Dermis microvascular lymphatic vessel endothelial cell (primary cell): ENCODE measurements around the gene NEDD8. TPM values are rescaled to one million over a fixed set of nuclear protein-coding genes. Genes with fewer than 3 reads are reported as not detected.

ENCODE experiments used
- DNase-seq, 2 donors: peaks; one replicate each; pipeline versions ENCODE4 v3.0.0 to v3.0.0-alpha.2; 2010; ENCODE audit warnings: low read depth in 2 of 2
- total RNA-seq: library from RNA; depleted of rRNA; stranded (reverse); fragments of >200 nt; gene quantifications from 2 replicates; pipeline ENCODE4 v1.2.1, GENCODE V29; 2014

The NEDD8 gene
- total RNA-seq, 1 donor from 2014 or later = 193 TPM

- DNase-seq = peak in 1 of 2 donors; percentile 65
These were observed 52.0 kb downstream of the NEDD8 start for GRCh38 chr14:24179961-24180796.

DNA sequence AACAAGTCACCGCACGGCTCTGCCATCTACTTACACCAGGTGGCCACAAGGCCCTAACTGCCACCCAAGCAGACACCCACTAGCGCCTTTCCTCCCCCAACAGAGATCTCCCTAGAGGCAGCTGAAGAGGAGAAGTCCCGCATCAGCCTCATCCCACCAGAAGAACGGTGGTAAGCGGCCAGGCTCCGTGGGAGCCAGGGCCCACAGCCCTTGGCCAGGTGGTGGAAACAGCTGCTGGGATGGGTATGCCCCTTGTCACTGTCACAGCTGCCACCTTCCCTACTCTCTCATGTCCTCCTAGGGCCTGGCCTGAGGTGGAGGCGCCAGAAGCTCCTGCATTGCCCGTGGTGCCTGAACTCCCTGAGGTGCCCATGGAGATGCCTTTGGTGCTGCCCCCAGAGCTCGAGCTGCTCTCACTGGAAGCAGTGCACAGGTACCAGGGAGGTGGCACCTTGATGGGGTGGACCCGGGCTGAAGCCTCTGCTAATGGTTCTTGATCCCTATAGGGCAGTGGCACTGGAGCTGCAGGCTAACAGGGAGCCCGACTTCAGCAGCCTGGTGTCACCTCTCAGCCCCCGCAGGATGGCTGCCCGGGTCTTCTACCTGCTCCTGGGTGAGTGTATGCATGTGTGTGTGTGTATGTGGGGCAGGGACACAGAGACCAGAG, 52.7 kb downstream of the NEDD8 start:
- DNase-seq = no peak

DNA sequence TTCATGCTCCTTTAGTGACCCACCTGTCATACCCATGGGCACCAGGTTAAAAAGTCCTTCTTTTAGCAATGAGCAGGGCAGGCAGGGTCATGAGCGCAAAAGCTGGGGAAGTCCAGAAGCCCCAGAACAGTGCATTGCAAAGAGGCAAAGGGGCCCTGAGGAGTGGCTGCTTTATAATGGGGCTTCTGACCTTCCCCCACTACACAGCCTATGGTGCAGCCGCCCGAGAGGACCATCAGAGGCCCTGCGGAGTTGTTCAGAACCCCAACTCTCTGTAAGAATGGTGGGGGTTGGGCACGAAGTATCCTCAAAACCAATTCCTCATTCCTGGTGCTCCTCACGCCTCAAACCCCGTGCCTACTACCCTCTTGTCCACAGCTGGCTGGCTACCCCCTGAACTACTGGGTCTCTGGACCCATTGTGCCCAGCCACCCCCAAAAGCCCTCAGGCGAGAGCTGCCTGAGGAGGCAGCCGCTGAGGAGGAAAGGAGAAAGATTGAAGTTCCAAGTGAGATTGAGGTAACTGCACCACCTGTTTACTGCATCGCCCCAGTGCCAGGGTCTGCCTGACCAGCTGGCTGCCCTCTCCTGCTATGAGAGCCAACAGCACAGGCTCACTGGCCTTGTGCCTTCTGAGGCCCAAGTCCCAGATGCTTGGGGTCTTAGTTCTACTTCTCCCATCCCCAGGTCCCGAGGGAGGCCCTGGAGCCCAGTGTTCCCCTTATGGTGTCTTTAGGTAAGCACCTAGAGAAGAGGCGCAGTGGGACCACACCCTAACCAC, 53.6 kb downstream of the NEDD8 start:
- no peak for DNase-seq

DNA sequence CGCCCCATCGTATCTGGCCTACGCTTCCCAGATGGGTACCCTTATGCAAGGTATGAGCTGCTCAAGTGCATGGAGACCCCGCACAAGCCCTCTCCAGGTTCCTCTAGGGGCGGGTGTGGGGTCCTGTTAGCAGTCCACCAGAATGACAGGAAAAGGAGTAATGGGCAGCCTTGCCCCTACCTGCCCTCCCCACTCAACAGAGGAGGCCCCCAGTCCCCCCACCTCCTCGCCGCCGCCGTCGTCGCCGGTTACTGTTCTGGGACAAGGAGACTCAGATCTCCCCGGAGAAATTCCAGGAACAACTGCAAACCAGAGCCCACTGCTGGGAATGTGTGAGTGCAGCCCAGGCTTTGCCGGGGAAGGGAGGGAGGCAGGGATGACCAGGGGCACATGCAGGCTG, 54.3 kb downstream of the NEDD8 start:
- no peak for DNase-seq

- DNase-seq = no peak
These were observed 54.9 kb downstream of the NEDD8 start for GRCh38 chr14:24177041-24177825.

DNA sequence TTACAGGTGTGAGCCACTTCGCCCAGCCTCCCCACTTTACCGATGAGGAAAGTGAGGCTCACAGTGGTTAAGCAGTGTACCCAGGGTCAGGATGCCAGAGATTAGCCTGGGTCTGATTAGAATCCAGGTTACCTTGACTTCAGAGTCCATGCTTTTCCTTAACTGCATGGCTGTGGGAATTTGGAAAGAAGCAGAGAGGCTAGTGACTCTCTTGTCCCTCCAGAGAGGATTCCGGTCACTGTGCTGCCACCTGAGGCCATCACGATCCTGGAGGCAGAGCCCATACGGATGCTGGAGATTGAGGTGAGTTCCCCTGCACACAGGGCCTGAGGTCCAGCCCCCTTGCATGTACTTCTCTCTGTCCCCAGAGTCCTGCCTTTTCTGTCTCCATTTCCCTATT, 55.6 kb downstream of the NEDD8 start:
- DNase-seq = no peak

DNA sequence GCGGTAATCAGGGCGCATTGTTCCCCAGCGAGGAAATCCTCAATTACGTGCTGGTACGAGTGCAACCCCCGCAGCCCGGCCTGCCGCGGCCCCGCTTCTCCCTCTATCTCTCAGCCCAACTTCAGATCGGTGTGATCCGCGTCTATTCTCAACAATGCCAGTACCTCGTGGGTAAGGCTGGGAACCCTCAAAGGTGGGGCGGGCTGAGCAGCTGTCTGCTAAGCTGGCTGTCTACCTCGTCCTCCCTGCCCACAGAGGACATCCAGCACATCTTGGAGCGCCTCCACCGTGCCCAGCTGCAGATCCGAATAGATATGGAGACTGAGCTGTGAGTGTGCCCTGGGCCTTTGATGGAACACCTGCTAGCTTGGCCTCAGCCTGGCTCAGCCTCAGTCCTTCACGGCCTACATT, 59.3 kb downstream of the NEDD8 start:
- DNase-seq = no peak

DNA sequence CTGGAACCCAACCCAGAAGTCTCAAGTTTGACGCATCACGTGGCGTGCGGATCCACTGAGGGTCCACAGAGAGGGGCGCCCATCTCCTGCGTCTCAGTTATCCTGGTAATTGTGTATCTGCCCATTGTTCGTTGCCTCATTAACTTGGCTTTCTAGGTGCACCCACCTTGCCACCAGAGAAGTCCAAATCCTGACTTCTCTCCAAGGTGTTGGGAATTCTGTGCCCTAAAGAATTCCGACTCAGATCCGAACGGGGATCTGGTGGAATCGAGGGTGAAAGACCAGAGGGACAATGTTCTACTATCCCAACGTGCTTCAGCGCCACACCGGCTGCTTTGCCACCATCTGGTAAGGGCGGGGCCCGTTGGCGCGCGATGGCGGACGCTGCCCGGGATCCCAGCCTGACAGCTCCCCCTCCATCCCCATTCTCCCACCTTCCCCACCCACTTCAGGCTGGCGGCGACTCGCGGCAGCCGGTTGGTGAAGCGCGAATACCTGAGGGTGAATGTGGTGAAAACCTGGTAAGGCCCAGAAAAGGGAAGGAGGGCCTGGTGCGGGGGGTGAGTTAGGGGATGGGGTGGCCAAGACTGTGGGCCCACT, 59.8 kb downstream of the NEDD8 start:
- no peak for DNase-seq

DNA sequence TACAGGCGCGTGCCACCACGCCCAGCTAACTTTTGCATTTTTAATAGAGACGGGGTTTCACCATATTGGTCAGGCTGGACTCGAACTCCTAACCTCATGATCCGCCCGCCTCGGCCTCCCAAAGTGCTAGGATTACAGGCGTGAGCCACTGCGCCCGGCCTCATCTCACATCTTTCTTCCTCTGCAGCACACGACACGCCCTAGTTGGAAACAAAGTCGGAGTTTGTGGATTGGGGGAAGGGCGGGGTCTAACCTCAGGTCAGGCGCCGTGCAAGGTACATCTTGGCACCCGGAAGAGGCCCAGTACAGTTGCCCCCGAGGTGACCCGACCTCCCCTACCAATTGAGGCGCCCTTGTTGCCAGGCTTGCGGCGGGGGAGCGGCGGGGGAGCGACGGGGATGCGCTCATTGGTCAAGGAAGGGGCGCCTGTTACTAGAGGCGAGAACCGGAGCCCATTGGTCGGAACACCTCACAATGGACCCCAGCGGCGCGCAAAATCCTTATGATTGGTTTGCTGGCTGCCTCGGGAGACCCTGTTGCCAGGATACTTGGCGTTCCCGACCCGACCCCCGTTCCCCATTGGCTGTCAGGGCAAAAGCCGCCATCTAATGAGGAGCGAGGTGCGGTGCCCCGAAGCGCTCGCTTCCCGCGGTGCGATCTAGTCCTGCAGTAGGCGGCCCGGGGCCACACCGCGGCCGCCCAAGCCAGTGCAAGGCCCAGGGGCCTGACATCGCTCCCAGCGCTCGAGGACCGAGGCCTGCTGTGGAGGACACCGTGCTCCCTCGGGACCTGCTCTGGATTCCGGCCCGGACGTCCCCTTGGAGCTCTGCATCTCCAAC, 60.5 kb downstream of the NEDD8 start, which contains the start of gene REC8:
REC8 (plus strand) TSS at position 659 of the 839 bp plus-strand sequence. CDS start 473 bp downstream, outside the sequence.
- DNase-seq = peak in 1 of 2 donors; percentile 94

- DNase-seq = no peak
These were observed 64.6 kb downstream of the NEDD8 start for GRCh38 chr14:24167469-24168114.

Other genes with a start within 250 kb of the NEDD8 start
- 14.0 and 19.6 TPM in 2 replicates for gene DHRS4L2, start 243.4 kb downstream of the NEDD8 start, total RNA-seq
- under 0.01 TPM in 2 replicates for gene CARMIL3, start 180.4 kb downstream of the NEDD8 start, total RNA-seq
- gene CPNE6, start 160.8 kb downstream of the NEDD8 start, total RNA-seq = not detected in 2 replicates
- 7.6 TPM in 2 replicates for gene PCK2, start 138.1 kb downstream of the NEDD8 start, total RNA-seq
- gene DCAF11, start 117.6 kb downstream of the NEDD8 start, total RNA-seq = 67.9 and 68.9 TPM in 2 replicates
- 1.4 and 1.8 TPM in 2 replicates for gene NRL, start 117.4 kb downstream of the NEDD8 start, total RNA-seq
- 0.39 and 0.63 TPM in 2 replicates for gene FITM1, start 101.7 kb downstream of the NEDD8 start, total RNA-seq
- gene PSME1, start 96.2 kb downstream of the NEDD8 start, total RNA-seq = 116 and 144 TPM in 2 replicates
- gene EMC9, start 90.8 kb downstream of the NEDD8 start, total RNA-seq = 16.4 and 23.1 TPM in 2 replicates
- gene PSME2, start 85.8 kb downstream of the NEDD8 start, total RNA-seq = 119 and 163 TPM in 2 replicates
- gene RNF31, start 84.9 kb downstream of the NEDD8 start, total RNA-seq = 20.4 and 31.1 TPM in 2 replicates
- gene IRF9, start 71.1 kb downstream of the NEDD8 start, total RNA-seq = 38.8 and 41.8 TPM in 2 replicates
- gene REC8, start 60.3 kb downstream of the NEDD8 start, total RNA-seq = 1.0 and 1.7 TPM in 2 replicates
- 32.0 and 32.7 TPM in 2 replicates for gene IPO4, start 43.6 kb downstream of the NEDD8 start, total RNA-seq
- gene TM9SF1, start 36.9 kb downstream of the NEDD8 start, total RNA-seq = 33.9 and 56.0 TPM in 2 replicates
- not detected in 2 replicates for gene TSSK4, start 26.7 kb downstream of the NEDD8 start, total RNA-seq
- 11.7 and 15.9 TPM in 2 replicates for gene CHMP4A, start 18.9 kb downstream of the NEDD8 start, total RNA-seq
- gene MDP1, start 16.3 kb downstream of the NEDD8 start, total RNA-seq = 7.0 and 10.0 TPM in 2 replicates
- 81.9 and 90.5 TPM in 2 replicates for gene GMPR2, start 562 bp upstream of the NEDD8 start, total RNA-seq
- 39.9 and 57.3 TPM in 2 replicates for gene TINF2, start 10.3 kb upstream of the NEDD8 start, total RNA-seq
- 0.38 and 0.64 TPM in 2 replicates for gene TGM1, start 30.8 kb upstream of the NEDD8 start, total RNA-seq
- gene RABGGTA, start 39.2 kb upstream of the NEDD8 start, total RNA-seq = 10.7 and 19.7 TPM in 2 replicates
- gene DHRS1, start 67.4 kb upstream of the NEDD8 start, total RNA-seq = 9.1 and 14.5 TPM in 2 replicates
- 23.0 and 24.8 TPM in 2 replicates for gene NOP9, start 67.5 kb upstream of the NEDD8 start, total RNA-seq
- 1.5 and 2.4 TPM in 2 replicates for gene CIDEB, start 75.6 kb upstream of the NEDD8 start, total RNA-seq
- 2.1 and 3.2 TPM in 2 replicates for gene LTB4R2, start 77.8 kb upstream of the NEDD8 start, total RNA-seq
- 2.0 and 2.2 TPM in 2 replicates for gene LTB4R, start 79.1 kb upstream of the NEDD8 start, total RNA-seq
- 29.3 and 51.2 TPM in 2 replicates for gene ADCY4, start 102.7 kb upstream of the NEDD8 start, total RNA-seq
- 1.4 and 1.8 TPM in 2 replicates for gene RIPK3, start 107.6 kb upstream of the NEDD8 start, total RNA-seq
- gene NFATC4, start 135.8 kb upstream of the NEDD8 start, total RNA-seq = 0.76 and 1.0 TPM in 2 replicates
- gene NYNRIN, start 166.6 kb upstream of the NEDD8 start, total RNA-seq = 3.3 and 4.2 TPM in 2 replicates
- gene CBLN3, start 197.3 kb upstream of the NEDD8 start, total RNA-seq = 0.13 and 0.39 TPM in 2 replicates
- 36.2 and 42.5 TPM in 2 replicates for gene KHNYN, start 197.6 kb upstream of the NEDD8 start, total RNA-seq
- gene SDR39U1, start 210.4 kb upstream of the NEDD8 start, total RNA-seq = 5.0 and 8.5 TPM in 2 replicates